Measurements from ENCODE around the gene INPP5E.

The INPP5E gene

DNA sequence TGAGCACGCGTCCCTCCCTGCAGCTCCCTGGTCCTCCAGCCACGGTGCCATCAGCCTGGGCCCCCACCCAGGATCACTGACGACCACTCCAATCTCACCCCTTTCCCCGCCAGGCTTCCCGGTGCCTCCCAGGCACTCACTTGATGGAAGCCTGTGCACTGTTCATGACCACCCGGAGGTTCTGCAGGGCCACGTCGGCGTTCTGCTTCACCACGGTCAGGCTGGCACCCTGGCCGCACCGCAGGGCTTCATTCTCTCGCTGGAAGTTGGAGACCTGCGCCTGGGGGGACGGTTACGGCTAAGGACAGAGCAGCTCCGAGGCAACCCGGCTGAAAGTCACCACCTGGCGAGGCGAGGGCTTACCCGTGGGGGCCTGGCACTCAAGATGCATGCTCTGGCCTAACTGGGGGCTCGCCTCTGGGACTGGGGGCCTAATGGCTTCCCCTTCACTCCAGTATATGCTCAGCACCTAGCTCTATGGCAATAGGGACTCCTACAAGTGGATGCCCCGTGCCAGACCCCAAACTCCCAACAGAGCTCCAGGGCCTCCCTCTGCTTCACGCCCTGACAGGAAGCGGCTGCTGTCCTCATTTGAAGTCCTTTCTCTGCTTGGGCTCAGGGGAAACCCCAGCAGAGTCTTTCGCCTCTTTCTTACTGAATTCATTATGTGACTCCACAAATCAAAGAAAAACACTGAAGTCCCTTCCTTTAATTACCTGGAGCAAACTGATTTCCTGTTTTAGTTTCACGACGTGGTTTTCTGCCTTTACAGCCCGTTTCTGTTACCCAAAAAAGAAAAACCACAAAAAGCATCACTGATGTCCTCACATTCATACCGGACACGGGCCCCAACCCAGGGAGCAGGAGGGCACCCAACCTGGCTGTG lies 35.5 kb downstream of the INPP5E start:
- DNase-seq, result peak; percentile 83

DNA sequence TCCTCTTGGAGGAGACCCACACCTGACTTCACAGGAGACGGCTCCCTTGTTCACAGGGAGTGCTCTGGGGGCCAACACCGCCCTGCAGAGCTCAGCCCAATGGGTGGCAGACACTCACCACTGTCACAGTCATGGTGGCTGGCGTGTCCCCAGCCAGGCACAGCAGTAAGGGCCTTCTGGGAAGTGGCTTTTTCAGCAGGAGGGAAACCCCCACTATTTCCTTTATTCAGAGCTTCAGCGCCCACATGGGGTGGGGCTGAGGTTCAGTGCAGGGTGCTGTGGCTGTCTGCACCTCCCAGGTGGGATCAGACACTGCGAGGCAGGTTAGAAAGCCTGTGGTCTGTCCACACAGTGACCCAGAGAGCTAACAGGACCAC lies 36.1 kb downstream of the INPP5E start:
- DNase-seq, result peak; percentile 92

- no peak for DNase-seq
Observed at GRCh38 chr9:136402067-136402466, 37.6 kb downstream of the INPP5E start.

DNA sequence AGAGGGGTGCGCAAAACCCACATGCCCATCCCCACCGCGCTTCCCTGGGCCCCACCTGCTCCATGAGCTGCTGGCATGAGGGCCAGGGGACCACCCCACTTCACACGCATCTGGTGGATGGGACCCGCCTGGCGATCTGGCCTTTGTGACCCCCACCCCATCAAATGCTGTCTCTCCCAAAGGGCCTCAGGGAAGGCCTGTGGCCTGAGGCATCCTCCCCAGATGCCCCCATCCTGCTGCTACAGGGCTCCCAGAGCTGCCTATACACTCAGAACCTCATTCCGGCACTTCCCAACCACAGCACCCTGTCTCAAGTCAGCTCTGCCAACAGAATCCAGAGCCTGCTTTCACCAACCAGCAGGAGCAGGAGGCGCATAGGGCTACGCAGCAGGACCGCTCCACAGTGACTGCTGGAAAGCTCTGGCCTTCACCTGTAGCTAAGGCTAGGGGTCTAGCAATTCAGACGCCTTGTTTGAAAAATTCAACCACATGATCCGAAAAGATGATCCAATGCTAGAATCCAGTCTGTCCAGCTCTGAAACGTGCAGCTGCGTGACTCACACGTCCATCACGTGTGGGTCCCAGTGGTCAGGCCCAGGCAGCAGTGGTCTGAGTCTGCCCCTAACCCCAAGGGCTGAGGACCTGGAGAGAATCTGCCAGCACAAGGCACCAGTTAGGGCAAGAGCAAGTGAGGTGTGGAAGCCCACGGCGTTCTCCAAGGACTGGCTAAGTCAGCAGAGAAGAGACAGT lies 38.3 kb downstream of the INPP5E start:
- DNase-seq, result no peak

DNA sequence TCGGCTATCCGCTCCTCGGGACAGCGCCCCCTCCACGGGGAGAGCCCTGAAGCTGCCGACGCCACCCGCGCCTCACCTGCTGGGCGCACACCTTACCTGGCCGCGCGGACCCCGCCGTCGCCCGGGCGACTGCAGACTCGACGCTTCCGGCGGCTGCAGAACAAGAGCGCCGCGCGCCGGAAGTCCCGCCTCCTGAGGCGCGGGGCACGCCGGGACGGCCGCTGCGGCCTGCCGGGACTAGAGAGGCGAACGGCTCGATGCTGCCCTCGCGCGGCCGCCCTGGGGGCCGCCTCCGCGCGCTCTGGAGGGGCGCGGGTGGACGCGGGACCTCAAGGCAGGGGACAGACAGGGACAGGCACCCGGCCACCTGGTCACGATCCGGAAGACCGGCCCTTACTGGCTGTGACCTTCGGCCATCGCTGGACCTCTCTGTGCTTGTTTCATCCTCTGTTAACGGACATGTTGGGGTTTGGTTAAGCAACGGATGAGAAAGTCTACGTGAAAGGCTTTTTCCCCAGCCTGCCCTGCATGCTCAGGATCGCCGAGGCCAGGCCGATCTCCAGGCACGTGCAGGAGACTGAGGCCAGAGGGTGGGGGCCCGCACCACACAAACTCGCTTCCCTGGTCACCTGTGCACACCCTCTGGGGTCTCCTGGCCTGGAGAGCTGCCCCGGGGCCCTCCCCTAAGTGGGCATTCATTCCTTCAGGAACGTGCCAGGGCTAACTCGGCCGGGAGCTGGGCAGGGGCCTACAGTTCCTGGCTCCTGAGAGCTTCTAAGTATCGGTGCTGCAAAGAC lies 39.4 kb downstream of the INPP5E start, which contains the start of gene SNAPC4:
Gene SNAPC4, minus strand, starts transcription at position 133 of the 797 bp plus-strand sequence. CDS start 1,742 bp downstream, outside the sequence.
- DNase-seq, result peak; percentile 95

DNA sequence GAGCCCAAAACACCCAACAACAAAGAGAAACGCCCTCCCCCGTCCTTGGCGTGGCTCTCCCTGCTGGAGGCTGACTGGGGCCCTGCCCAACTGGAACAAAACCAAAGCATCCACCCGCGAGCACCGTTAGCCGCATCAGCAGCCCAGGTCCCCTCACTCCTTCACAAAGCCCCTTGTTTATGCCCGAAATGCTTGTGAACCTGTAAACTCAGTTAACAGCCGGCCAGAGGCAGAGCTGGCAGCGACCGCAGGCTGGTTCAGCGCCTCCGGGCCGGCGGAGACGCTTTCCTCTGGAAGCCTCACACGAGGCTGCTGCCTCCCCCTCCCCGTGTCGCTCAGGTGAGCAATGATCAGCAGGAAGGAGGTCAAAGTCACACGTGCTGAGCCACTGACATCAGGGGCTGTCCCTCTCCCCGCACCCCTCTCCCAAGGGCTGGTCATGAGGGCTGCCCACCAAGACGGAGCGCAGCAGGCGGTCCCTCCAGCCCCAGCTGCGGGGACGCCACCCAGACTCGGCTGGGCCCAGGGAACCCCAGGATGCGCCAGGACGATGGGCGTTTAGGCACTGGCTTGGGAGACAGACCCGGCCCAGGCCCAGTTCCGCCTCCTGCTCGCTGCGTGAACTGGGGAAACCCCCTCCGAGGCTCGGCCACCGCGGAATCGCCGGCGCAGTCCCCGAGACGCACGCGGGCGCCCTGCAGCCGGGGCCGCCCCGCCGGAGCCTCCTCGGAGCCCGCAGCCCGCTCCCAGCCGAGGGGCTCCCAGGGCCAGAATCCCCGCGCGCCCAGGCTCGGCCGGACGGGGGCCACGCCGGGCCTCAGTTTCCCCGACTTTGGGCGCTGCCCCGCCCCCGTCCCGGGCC lies 40.2 kb downstream of the INPP5E start:
- peak; percentile 82 for DNase-seq

- DNase-seq, result no peak
Observed at GRCh38 chr9:136398286-136398685, 41.4 kb downstream of the INPP5E start.

GRCh38 chr9:136397643-136398042 lies 42.0 kb downstream of the INPP5E start:
- no peak for DNase-seq

- no peak for DNase-seq
Observed at GRCh38 chr9:136396219-136396515, 43.5 kb downstream of the INPP5E start.

DNA sequence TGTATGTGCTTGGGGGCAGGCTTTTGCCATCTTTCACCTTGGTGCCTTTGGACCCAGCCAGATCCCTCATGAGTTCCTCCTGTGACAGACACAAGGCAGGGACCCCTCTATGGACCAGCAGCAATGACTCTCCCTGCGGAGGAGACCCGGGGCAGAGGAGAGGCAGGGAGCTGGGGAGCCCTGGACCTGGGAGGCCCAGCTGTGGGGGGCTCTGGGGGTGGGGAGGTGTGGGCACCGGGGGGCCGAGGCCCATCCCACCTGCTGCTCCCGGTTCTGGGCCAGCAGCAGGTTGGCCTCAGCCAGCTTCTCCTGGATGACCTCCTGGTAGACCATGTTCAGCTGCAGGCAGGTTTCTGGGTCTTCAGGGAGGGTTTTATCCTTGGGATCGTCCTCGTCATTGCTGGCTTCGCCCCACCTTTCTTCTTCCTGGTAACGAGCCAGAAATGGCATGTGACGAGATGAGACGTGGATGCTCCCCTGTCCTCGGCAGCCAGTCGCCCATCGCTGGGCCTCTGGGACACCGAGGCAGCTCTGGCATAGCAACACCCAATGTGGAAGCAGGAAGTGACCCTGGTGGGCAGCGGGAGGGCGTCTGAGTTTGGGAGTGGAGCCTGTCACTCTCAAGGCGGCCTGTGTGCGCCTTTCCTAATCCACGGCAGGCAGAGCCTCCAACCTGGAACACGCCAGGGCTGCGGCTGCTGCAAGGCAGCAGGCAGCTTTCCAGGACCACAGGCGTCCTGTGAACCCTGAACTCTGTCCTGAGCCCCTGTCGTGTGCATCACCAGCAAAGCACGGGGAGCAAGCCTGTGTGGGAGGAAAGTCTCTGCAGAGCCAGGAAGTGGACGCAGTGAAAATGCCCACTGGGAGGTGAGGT lies 44.1 kb downstream of the INPP5E start:
- no peak for DNase-seq

DNA sequence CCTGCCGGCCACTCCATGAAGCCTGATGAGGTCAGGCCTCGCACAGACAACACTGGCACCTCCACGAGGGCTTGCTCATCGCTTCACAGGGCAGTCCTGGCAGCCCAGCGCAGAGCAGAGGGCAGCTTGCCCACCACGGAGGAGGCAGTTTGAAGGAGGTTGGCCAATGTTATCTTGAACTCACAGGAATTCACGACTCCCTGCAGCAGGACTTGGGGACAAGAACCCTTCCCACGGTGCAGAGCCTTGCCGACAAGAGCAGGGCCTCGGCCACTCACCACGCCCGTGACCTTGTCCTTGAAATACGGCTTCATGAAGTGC lies 44.7 kb downstream of the INPP5E start:
- DNase-seq, result no peak

DNA sequence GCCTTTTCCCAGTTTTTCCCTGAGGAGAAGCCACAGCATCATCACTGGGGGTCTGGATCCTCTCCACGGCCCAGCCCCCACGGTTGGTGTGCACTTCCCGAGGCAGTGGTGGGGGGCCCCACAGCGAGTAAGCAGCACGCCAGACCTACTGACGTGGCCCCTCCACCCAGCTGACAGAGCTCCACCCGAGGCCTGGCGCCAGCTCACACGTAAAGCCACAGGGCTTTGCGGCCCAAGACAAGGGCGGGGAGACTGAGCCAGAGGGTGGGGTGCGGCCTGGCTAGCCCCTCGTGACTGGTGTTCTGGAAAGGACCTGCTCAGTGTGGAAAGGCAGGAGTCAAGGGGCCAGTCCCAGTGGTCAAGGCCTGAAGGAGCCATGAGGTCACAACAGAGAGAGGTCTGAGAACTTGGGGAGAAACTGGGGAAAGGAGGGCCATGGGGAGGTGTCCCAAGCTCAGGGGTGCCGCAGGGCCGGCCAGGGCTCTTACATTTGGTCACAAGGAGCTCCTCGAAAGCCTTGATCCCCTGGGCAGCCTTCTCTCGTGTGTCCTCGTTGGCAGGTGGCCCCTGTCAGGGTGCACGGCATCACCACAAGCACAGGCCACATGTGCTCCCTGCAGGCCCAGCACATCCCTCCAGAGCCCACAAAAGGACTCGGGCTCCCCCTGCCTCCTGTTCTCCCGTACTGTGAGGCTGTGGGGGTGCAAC lies 45.2 kb downstream of the INPP5E start:
- DNase-seq, result no peak

GRCh38 chr9:136393531-136393930 lies 46.1 kb downstream of the INPP5E start:
- no peak for DNase-seq

GRCh38 chr9:136392538-136393449 lies 46.9 kb downstream of the INPP5E start:
- DNase-seq, result no peak

GRCh38 chr9:136391737-136392537 lies 47.7 kb downstream of the INPP5E start:
- DNase-seq, result no peak

DNA sequence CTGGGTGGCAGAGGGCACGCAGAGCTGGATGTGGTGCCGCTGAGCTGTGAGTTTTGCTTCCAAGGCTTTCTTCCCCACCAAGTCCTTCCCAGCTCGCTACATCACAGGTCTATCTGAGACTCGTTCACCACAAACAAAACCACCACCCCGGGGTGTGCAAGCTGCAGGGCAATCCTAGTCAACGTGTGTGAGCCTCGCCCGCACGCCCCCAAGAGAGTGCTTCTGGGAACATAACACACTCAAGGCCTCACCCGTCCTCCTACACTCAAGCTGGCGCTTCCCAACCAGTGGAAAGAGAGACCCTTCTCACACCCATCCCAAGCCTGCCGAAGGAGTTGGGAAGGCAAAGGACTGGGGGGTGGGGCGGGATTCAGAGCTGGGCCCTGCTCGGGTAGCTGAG lies 50.2 kb downstream of the INPP5E start:
- no peak for DNase-seq

DNA sequence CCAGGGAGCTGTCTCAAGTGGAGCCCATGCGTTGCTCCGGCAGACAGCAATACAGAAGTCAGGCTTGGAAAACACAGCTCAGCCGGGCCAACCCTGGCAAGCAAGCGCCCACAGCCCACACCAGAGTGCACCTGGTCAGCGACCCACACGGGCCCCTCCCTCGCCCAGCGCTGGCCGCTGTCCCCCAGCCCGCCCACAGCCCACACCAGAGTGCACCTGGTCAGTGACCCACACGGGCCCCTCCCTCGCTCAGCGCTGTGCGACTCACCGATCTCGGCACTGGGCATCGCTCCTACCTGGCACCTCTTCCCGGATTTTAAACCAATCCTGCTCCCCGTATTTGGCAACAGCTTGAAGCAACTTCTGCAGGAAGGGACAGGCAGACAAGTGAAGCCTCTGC lies 52.4 kb downstream of the INPP5E start:
- no peak for DNase-seq

GRCh38 chr9:136386018-136386417 lies 53.6 kb downstream of the INPP5E start:
- DNase-seq, result no peak

- peak; percentile 77 for DNase-seq
Observed at GRCh38 chr9:136385015-136385414, 54.6 kb downstream of the INPP5E start.
